Endothelial cell of umbilical vein (primary cell): Measurements from ENCODE around the gene PSME3IP1. TPM values are rescaled to one million over a fixed set of nuclear protein-coding genes. Genes with fewer than 3 reads are reported as not detected.

Experiments used
- BruUV-seq: library from RNA; stranded (reverse); fragments of 400-500 nt; replicated peaks from 2 replicates; lab custom pipeline; 2021; lab: Mats Ljungman, UMichigan
- CTCF ChIA-PET: fragments of 300-600, 350-600 bp; sonication (Branson Sonifier 250); formaldehyde crosslinking; loops from one replicate; lab custom pipeline; 2021; ENCODE audit warnings: antibody characterized with exemption, inconsistent platforms; lab: Charles Lee
- POLR2A ChIA-PET: fragments of 300-600, 350-600 bp; sonication (Branson Sonifier 250); formaldehyde crosslinking; loops from one replicate; lab custom pipeline; 2021; ENCODE audit warnings: antibody characterized with exemption, inconsistent platforms; lab: Charles Lee
- DNase-seq: peaks from one replicate; pipeline ENCODE4 v3.0.0-alpha.2; 2011; ENCODE audit warnings: low read depth, low spot score
- FAIRE-seq: peaks from 2 replicates; lab custom pipeline; 2011; peaks lifted over from hg19 to GRCh38; lab: Jason Lieb, UNC
- H2AFZ ChIP-seq: 2 replicates; pipeline ENCODE4 v1.6.0; 2012; ENCODE audit warnings: low read depth, low read length, control low read depth, inconsistent platforms
- H3K27ac ChIP-seq: 2 replicates; pipeline ENCODE4 v1.5.1; 2011; ENCODE audit warnings: low read depth, mild to moderate bottlenecking, control low read depth, low read length, moderate library complexity; ENCODE audit not compliant: insufficient read depth
- H3K27me3 ChIP-seq, 2 experiments: 2 replicates each; pipeline versions ENCODE4 v1.6.0 to v1.6.1; 2011; ENCODE audit warnings: low read length in 2 of 2, mixed read lengths in 1 of 2; ENCODE audit not compliant: control insufficient read depth in 2 of 2, insufficient read depth in 2 of 2
- H3K36me3 ChIP-seq, 2 experiments: 2 replicates in 1 of 2; 3 replicates in 1 of 2; pipeline ENCODE4 v1.5.1; 2011; ENCODE audit warnings: low read length in 2 of 2, mild to moderate bottlenecking in 1 of 2, moderate library complexity in 1 of 2; ENCODE audit not compliant: control insufficient read depth in 2 of 2, insufficient read depth in 2 of 2; ENCODE audit errors: extremely low read depth in 1 of 2
- H3K4me1 ChIP-seq: 3 replicates; pipeline ENCODE4 v1.5.1; 2011; ENCODE audit warnings: mild to moderate bottlenecking, low read length; ENCODE audit not compliant: control insufficient read depth, insufficient read depth; ENCODE audit errors: extremely low read depth
- H3K4me2 ChIP-seq: 2 replicates; pipeline ENCODE4 v1.6.1; 2011; ENCODE audit warnings: low read length, control low read depth, mixed read lengths; ENCODE audit not compliant: insufficient read depth
- H3K4me3 ChIP-seq, 3 experiments: fragments of 200-600 bp in 1 of 3; sonication (generic), shearing (Covaris generic) in 1 of 3; replicated peaks in 1 of 3; 2 replicates each; pipeline ENCODE4 v1.5.1; 2011 to 2016; ENCODE audit warnings: control low read depth in 3 of 3, low read length in 3 of 3, mild to moderate bottlenecking in 2 of 3, inconsistent platforms in 1 of 3, low read depth in 1 of 3, moderate library complexity in 1 of 3; ENCODE audit not compliant: insufficient read depth in 1 of 3
- H3K79me2 ChIP-seq: 2 replicates; pipeline ENCODE4 v1.6.0; 2012; ENCODE audit warnings: low read length, inconsistent platforms; ENCODE audit not compliant: control insufficient read depth, insufficient read depth
- H3K9ac ChIP-seq: replicated peaks from 2 replicates; pipeline ENCODE3; 2011; ENCODE audit warnings: low read length, control low read depth; ENCODE audit not compliant: insufficient read depth; ENCODE audit errors: extremely low read depth
- H3K9me1 ChIP-seq: replicated peaks from 3 replicates; pipeline ENCODE4 v1.6.0; 2011; ENCODE audit warnings: mild to moderate bottlenecking, low read length; ENCODE audit not compliant: control insufficient read depth, insufficient read depth; ENCODE audit errors: extremely low read depth
- H3K9me3 ChIP-seq: replicated peaks from 2 replicates; pipeline ENCODE4 v1.5.1; 2012; ENCODE audit warnings: low read length, inconsistent platforms; ENCODE audit not compliant: control insufficient read depth, insufficient read depth
- H4K20me1 ChIP-seq: replicated peaks from 2 replicates; pipeline ENCODE3; 2011; ENCODE audit warnings: mild to moderate bottlenecking, low read length; ENCODE audit not compliant: control insufficient read depth, insufficient read depth; ENCODE audit errors: extremely low read depth
- CTCF ChIP-seq, 2 donors: IDR thresholded peaks; 1 replicate in 1 of 2; 2 replicates in 1 of 2; pipeline ENCODE4 v1.5.1; 2011; ENCODE audit warnings: low read length in 2 of 2, mild to moderate bottlenecking in 2 of 2, moderate library complexity in 2 of 2, control low read depth in 1 of 2, inconsistent platforms in 1 of 2, low read depth in 1 of 2; ENCODE audit not compliant: insufficient read depth in 1 of 2; ENCODE audit errors: extremely low read depth in 1 of 2
- EZH2 ChIP-seq: IDR thresholded peaks from 2 replicates; pipeline ENCODE4 v1.6.1; 2012; ENCODE audit warnings: borderline replicate concordance, low read depth, mild to moderate bottlenecking, moderate library complexity, low read length, inconsistent platforms; ENCODE audit not compliant: severe bottlenecking
- FOS ChIP-seq: IDR thresholded peaks from 2 replicates; pipeline ENCODE4 v1.6.1; 2011; ENCODE audit warnings: mild to moderate bottlenecking, low read length, moderate library complexity, borderline replicate concordance; ENCODE audit not compliant: insufficient read depth
- GATA2 ChIP-seq: IDR thresholded peaks from 2 replicates; pipeline ENCODE4 v1.7.0; 2011; ENCODE audit warnings: low read depth, mild to moderate bottlenecking, moderate library complexity, mixed read lengths, low read length; ENCODE audit not compliant: insufficient read length, insufficient read depth
- JUN ChIP-seq: IDR thresholded peaks from 2 replicates; pipeline ENCODE4 v1.6.1; 2011; ENCODE audit warnings: borderline replicate concordance, low read depth; ENCODE audit not compliant: insufficient read length, insufficient read depth
- MAX ChIP-seq: IDR thresholded peaks from 2 replicates; pipeline ENCODE4 v1.6.1; 2011; ENCODE audit not compliant: insufficient read depth, insufficient read length
- MYC ChIP-seq: IDR thresholded peaks from one replicate; pipeline ENCODE4 v1.6.1; 2011; ENCODE audit warnings: mild to moderate bottlenecking, low read depth, low read length
- POLR2A ChIP-seq: IDR thresholded peaks from 2 replicates; pipeline ENCODE4 v1.6.1; 2012; ENCODE audit warnings: low read depth, mild to moderate bottlenecking, control low read depth, low read length
- POLR2AphosphoS5 ChIP-seq: IDR thresholded peaks from 2 replicates; pipeline ENCODE4 v1.6.1; 2012; ENCODE audit warnings: low read depth, mild to moderate bottlenecking, control low read depth, low read length, moderate library complexity; ENCODE audit not compliant: insufficient read depth
- dilution Hi-C: fragments of 300-500 bp; cut with MboI; formaldehyde crosslinking; loops from one replicate; pipeline ENCODE4 v1.15.0; 2019; ENCODE audit warnings: low sequenced_read_pairs; ENCODE audit not compliant: extremely low pct_ligation_motif_present
- intact Hi-C: fragments of 100-400 bp; cut with micrococcal nuclease; formaldehyde crosslinking; loops from one replicate; pipeline ENCODE4 v1.10.0; 2022
- polyA plus RNA-seq, 4 experiments: library from polyadenylated mRNA; depleted of rRNA in 3 of 4; stranded (reverse) in 3 of 4; unstranded in 1 of 4; fragments of >200 nt; gene quantifications; 2 replicates each; pipeline versions ENCODE4 v1.2.1 to v1.2.3, GENCODE V29; 2011 to 2012; ENCODE audit warnings: missing spikeins in 1 of 4
- total RNA-seq: library from RNA; stranded (reverse); gene quantifications from 2 replicates; pipeline ENCODE4 v1.2.3, GENCODE V29; 2021

The PSME3IP1 gene
- total and polyA plus RNA-seq, 2 donors (not counting 3 experiments of a cell fraction or from before 2014, with no cell fraction given): 86.2 to 91.8 TPM

GRCh38 chr16:57132470-57132869, 53.4 kb downstream of the PSME3IP1 start:
- dilution Hi-C loops (no loop called here), intact Hi-C loops (no loop called here)
- POLR2A ChIA-PET: no interaction called here
- no peak overlapping the region for H3K4me2 ChIP-seq
- no peak overlapping the region for H2AFZ ChIP-seq
- DNase-seq (no peak), FAIRE-seq (no peak)
- H3K36me3 ChIP-seq: peaks cover 0 to 2% of the 10 kb centered on the region in 2 experiments
- no peaks in the 10 kb centered on the region for H3K79me2 ChIP-seq
- TF ChIP-seq MYC (no peak), POLR2AphosphoS5 (no peak), POLR2A (no peak), EZH2 (no peak), FOS (no peak), GATA2 (no peak), MAX (no peak), JUN (no peak), CTCF (IDR thresholded peaks at IDR 0.05; ENCODE audit: extremely low read depth in 1 of 2, insufficient read depth in 1 of 2, low read depth in 1 of 2, low read length in 2 of 2) (no peak)
- no peaks in the 10 kb centered on the region for H3K4me1 ChIP-seq
- H3K27me3 ChIP-seq: no peaks in the 10 kb centered on the region
- no peak overlapping the region for H3K27ac ChIP-seq
- CTCF ChIA-PET: interaction anchor here (4.0 kb wide), 1 partner anchor 40 kb away, joined by 17 read pairs; the partner anchor contains the start of gene CPNE2
- no peaks in the 10 kb centered on the region for H3K9me3 ChIP-seq
- no peaks in the 10 kb centered on the region for H4K20me1 ChIP-seq
- BruUV-seq: no TSS peak
- H3K9me1 ChIP-seq: no peaks in the 10 kb centered on the region
- no peak overlapping the region for H3K9ac ChIP-seq
- H3K4me3 ChIP-seq: no peak overlapping the region
